Measurements from ENCODE around the gene TGM1. TPM values are rescaled to one million over a fixed set of nuclear protein-coding genes. Genes with fewer than 3 reads are reported as not detected.

TGM1 gene
- total and polyA plus RNA-seq, 2 experiments from 2014 or later, result 0.31 to 0.63 TPM

- no peaks in the 10 kb centered on the region; the same call in 1 of the 2 replicates for H3K79me2 ChIP-seq (replicated peaks; ENCODE audit: insufficient read depth)
- no peak for TF ChIP-seq CREB1 (CRISPR knock-in tag; IDR thresholded peaks at IDR 0.05; ENCODE audit: low read depth)
- TF ChIP-seq ZNF114 (CRISPR knock-in tag; IDR thresholded peaks at IDR 0.05), result no peak
- no peak for TF ChIP-seq STAT1 (IDR thresholded peaks at IDR 0.05; ENCODE audit: unreplicated experiment)
- no peak for TF ChIP-seq JUNB (IDR thresholded peaks at IDR 0.05; ENCODE audit: unreplicated experiment)
- TF ChIP-seq REST (IDR thresholded peaks at IDR 0.05; ENCODE audit: unreplicated experiment), result no peak
- no peak for TF ChIP-seq ZNF462 (CRISPR knock-in tag; IDR thresholded peaks at IDR 0.05)
- TF ChIP-seq, protein P1, sequence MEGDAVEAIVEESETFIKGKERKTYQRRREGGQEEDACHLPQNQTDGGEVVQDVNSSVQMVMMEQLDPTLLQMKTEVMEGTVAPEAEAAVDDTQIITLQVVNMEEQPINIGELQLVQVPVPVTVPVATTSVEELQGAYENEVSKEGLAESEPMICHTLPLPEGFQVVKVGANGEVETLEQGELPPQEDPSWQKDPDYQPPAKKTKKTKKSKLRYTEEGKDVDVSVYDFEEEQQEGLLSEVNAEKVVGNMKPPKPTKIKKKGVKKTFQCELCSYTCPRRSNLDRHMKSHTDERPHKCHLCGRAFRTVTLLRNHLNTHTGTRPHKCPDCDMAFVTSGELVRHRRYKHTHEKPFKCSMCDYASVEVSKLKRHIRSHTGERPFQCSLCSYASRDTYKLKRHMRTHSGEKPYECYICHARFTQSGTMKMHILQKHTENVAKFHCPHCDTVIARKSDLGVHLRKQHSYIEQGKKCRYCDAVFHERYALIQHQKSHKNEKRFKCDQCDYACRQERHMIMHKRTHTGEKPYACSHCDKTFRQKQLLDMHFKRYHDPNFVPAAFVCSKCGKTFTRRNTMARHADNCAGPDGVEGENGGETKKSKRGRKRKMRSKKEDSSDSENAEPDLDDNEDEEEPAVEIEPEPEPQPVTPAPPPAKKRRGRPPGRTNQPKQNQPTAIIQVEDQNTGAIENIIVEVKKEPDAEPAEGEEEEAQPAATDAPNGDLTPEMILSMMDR (conservative IDR thresholded peaks at IDR 0.05; ENCODE audit: low read depth in 2 of 2), result no peak
- TF ChIP-seq, protein P2, sequence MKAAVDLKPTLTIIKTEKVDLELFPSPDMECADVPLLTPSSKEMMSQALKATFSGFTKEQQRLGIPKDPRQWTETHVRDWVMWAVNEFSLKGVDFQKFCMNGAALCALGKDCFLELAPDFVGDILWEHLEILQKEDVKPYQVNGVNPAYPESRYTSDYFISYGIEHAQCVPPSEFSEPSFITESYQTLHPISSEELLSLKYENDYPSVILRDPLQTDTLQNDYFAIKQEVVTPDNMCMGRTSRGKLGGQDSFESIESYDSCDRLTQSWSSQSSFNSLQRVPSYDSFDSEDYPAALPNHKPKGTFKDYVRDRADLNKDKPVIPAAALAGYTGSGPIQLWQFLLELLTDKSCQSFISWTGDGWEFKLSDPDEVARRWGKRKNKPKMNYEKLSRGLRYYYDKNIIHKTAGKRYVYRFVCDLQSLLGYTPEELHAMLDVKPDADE (IDR thresholded peaks at IDR 0.05), result no peak
- TF ChIP-seq EZH2 (IDR thresholded peaks at IDR 0.05; ENCODE audit: low read depth, unreplicated experiment), result no peak
- no peak for TF ChIP-seq EZH2phosphoT487 (IDR thresholded peaks at IDR 0.05; ENCODE audit: unreplicated experiment)
- TF ChIP-seq POLR2AphosphoS5 (IDR thresholded peaks at IDR 0.05; ENCODE audit: low read depth), result no peak
- H3K27me3 ChIP-seq (ENCODE audit: insufficient read depth), result no peaks in the 10 kb centered on the region
- H3K9me2 ChIP-seq (ENCODE audit: insufficient read depth), result no peaks in the 10 kb centered on the region
- peaks cover 15% of the 10 kb centered on the region for H3K4me1 ChIP-seq (ENCODE audit: insufficient read depth)
- peaks cover 15% of the 10 kb centered on the region for H3K4me1 Mint-ChIP-seq
- H3K4me2 ChIP-seq, result no peak overlapping the region
- no peaks in the 10 kb centered on the region; the same call in 1 of the 2 replicates for H4K20me1 ChIP-seq (replicated peaks; ENCODE audit: insufficient read depth)
- H3K4me3 Mint-ChIP-seq, result no peak overlapping the region
- no peak overlapping the region for H3K27ac Mint-ChIP-seq
- H3K36me3 Mint-ChIP-seq (ENCODE audit: low read depth), result peaks cover 77% of the 10 kb centered on the region
- no peaks in the 10 kb centered on the region; the same call in 1 of the 2 replicates for H3F3A ChIP-seq (replicated peaks; ENCODE audit: low read depth)
- H3K27ac ChIP-seq (ENCODE audit: low read depth), result no peak overlapping the region
- H3K36me3 ChIP-seq (ENCODE audit: insufficient read depth), result peaks cover 6% of the 10 kb centered on the region
- ATAC-seq (no peak), DNase-seq (ENCODE audit: low spot score) (no peak)
- H3K9me3 Mint-ChIP-seq, result peaks cover 3% of the 10 kb centered on the region; the same call in 2 of the 3 replicates
- H3K4me3 ChIP-seq, result no peak overlapping the region
- no peak overlapping the region for H2AFZ ChIP-seq
- H3K27me3 Mint-ChIP-seq (ENCODE audit: insufficient read depth, low read depth, poor library complexity), result peaks cover 8% of the 10 kb centered on the region
Measured at GRCh38 chr14:24207625-24208024, 55.4 kb downstream of the TGM1 start.
